GM12878 (cell line): ENCODE data around the gene CCNI. TPM values are rescaled to one million over a fixed set of nuclear protein-coding genes. Genes with fewer than 3 reads are reported as not detected.

ENCODE experiments used
- ATF2 ChIP-seq: IDR thresholded peaks from 2 replicates; pipeline ENCODE4 v1.6.1; 2012; ENCODE audit warnings: low read length, inconsistent platforms
- BCL3 ChIP-seq: IDR thresholded peaks from 2 replicates; pipeline ENCODE4 v1.6.1; 2011; ENCODE audit warnings: borderline replicate concordance, low read depth, mild to moderate bottlenecking, moderate library complexity, low read length; ENCODE audit not compliant: insufficient read depth, poor library complexity, severe bottlenecking
- BMI1 ChIP-seq: fragments of 450-650 bp; IDR thresholded peaks from 2 replicates; pipeline ENCODE4 v1.6.1; 2016; ENCODE audit warnings: mild to moderate bottlenecking, moderate library complexity, borderline replicate concordance
- CHD1 ChIP-seq: IDR thresholded peaks from 2 replicates; pipeline ENCODE4 v1.6.1; 2012; ENCODE audit warnings: low read depth, low read length, improper control_type of control experiment
- DPF2 ChIP-seq: fragments of 450-650 bp; IDR thresholded peaks from 2 replicates; pipeline ENCODE4 v1.6.1; 2017; ENCODE audit warnings: mild to moderate bottlenecking
- ELK1 ChIP-seq: IDR thresholded peaks from 2 replicates; pipeline ENCODE4 v1.6.1; 2012; ENCODE audit warnings: low read depth, low read length, improper control_type of control experiment
- ETV6 ChIP-seq, 2 experiments: fragments of 450-650 bp in 1 of 2; IDR thresholded peaks in 1 of 2; conservative IDR thresholded peaks in 1 of 2; 2 replicates each; pipeline ENCODE4 v1.6.1; 2014; ENCODE audit warnings: antibody characterized with exemption in 1 of 2, borderline replicate concordance in 1 of 2, low read depth in 1 of 2, mild to moderate bottlenecking in 1 of 2, moderate library complexity in 1 of 2
- HDGF ChIP-seq: fragments of 450-650 bp; IDR thresholded peaks from 2 replicates; pipeline ENCODE4 v1.6.1; 2016; ENCODE audit warnings: antibody characterized with exemption
- JUNB ChIP-seq: IDR thresholded peaks from 2 replicates; pipeline ENCODE4 v1.6.1; 2016; ENCODE audit warnings: antibody characterized with exemption, mild to moderate bottlenecking
- MEF2B ChIP-seq: fragments of 450-650 bp; IDR thresholded peaks from 2 replicates; pipeline ENCODE4 v1.6.1; 2018; ENCODE audit warnings: mild to moderate bottlenecking, moderate library complexity; ENCODE audit not compliant: partially characterized antibody, poor library complexity, severe bottlenecking
- MXI1 ChIP-seq: fragments of 150-350 bp; IDR thresholded peaks from 2 replicates; pipeline ENCODE4 v1.6.1; 2011; ENCODE audit warnings: low read depth, mild to moderate bottlenecking, inconsistent platforms, low read length, improper control_type of control experiment
- SMAD1 ChIP-seq: fragments of 450-650 bp; IDR thresholded peaks from 2 replicates; pipeline ENCODE4 v1.6.1; 2018; ENCODE audit warnings: mild to moderate bottlenecking, low read depth; ENCODE audit not compliant: partially characterized antibody
- SREBF1 ChIP-seq: IDR thresholded peaks from 2 replicates; pipeline ENCODE4 v1.6.1; 2012; ENCODE audit warnings: mild to moderate bottlenecking, low read length
- TARDBP ChIP-seq: IDR thresholded peaks from 2 replicates; pipeline ENCODE4 v1.6.1; 2016; ENCODE audit warnings: borderline replicate concordance
- ZBED1 ChIP-seq: IDR thresholded peaks from 2 replicates; pipeline ENCODE4 v1.6.1; 2016; ENCODE audit warnings: borderline replicate concordance
- ZNF217 ChIP-seq: fragments of 450-650 bp; IDR thresholded peaks from 2 replicates; pipeline ENCODE4 v1.6.1; 2017; ENCODE audit warnings: antibody characterized with exemption, mild to moderate bottlenecking
- ZNF24 ChIP-seq: fragments of 450-650 bp; IDR thresholded peaks from 2 replicates; pipeline ENCODE4 v1.6.1; 2017; ENCODE audit warnings: antibody characterized with exemption, mild to moderate bottlenecking
- polyA plus RNA-seq, 11 experiments: library from polyadenylated mRNA; depleted of rRNA in 4 of 11; unstranded in 6 of 11; stranded (reverse) in 5 of 11; fragments of >200 nt; fragmentation: Nextera tagmentation in 4 of 11; fragmentation: Illumina TruSeq in 1 of 11; extraction: Ambion mirVana in 4 of 11; extraction: Trizol in 1 of 11; gene quantifications; 1 replicate in 1 of 11; 2 replicates in 10 of 11; pipeline versions ENCODE4 v1.2.1 to v1.2.3, GENCODE V29; 2011 to 2016; ENCODE audit warnings: inconsistent platforms in 2 of 11, missing spikeins in 2 of 11, low read depth in 1 of 11
- total RNA-seq, 4 experiments: library from RNA; depleted of rRNA in 3 of 4; stranded (reverse); fragments of >200 nt in 3 of 4; fragmentation: Illumina TruSeq in 1 of 4; extraction: Trizol in 1 of 4; gene quantifications; 2 replicates each; pipeline versions ENCODE4 v1.2.1 to v1.2.3, GENCODE V29; 2013 to 2021
- TF ChIP-seq, protein P1 (sequence below): IDR thresholded peaks from 2 replicates; pipeline ENCODE4 v1.6.1; 2011; ENCODE audit warnings: mild to moderate bottlenecking, low read depth, low read length, moderate library complexity; ENCODE audit not compliant: insufficient replicate concordance
- TF ChIP-seq, protein P2 (sequence below): fragments of 450-650 bp; IDR thresholded peaks from 2 replicates; pipeline ENCODE4 v1.6.1; 2018; ENCODE audit warnings: mild to moderate bottlenecking, low read depth, moderate library complexity; ENCODE audit not compliant: partially characterized antibody

CCNI gene
- total and polyA plus RNA-seq, 10 of the 15 experiments (the other 5 are each of a cell fraction or from before 2014, with no cell fraction given), result 70.6 to 178 (median 105) TPM

GRCh38 chr4:77075869-77076799, at the start of gene CCNI (continued):
- TF ChIP-seq, protein P1, sequence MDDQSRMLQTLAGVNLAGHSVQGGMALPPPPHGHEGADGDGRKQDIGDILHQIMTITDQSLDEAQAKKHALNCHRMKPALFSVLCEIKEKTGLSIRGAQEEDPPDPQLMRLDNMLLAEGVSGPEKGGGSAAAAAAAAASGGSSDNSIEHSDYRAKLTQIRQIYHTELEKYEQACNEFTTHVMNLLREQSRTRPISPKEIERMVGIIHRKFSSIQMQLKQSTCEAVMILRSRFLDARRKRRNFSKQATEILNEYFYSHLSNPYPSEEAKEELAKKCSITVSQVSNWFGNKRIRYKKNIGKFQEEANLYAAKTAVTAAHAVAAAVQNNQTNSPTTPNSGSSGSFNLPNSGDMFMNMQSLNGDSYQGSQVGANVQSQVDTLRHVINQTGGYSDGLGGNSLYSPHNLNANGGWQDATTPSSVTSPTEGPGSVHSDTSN, result peak; percentile 69
- peak; percentile 92 for TF ChIP-seq TARDBP
- peak; percentile 57; the same call in 1 of the 2 replicates for TF ChIP-seq CHD1
- TF ChIP-seq ELK1, result peak; percentile 61; the same call in 1 of the 2 replicates
- TF ChIP-seq ZNF217, result peak; percentile 75; the same call in 1 of the 2 replicates
- peak; percentile 53; the same call in 1 of the 2 replicates for TF ChIP-seq ZNF24
- peak in 1 of 2 experiments; percentile 65; a peak in 1 of 4 replicates for TF ChIP-seq ETV6 (conservative IDR thresholded peaks at IDR 0.05 in 1 of 2, IDR thresholded peaks at IDR 0.05 in 1 of 2; ENCODE audit: borderline replicate concordance in 1 of 2, low read depth in 1 of 2)
- TF ChIP-seq BMI1, result peak; percentile 61
- peak; percentile 89 for TF ChIP-seq MEF2B
- TF ChIP-seq SMAD1, result peak; percentile 90
- peak; percentile 81 for TF ChIP-seq HDGF
- TF ChIP-seq, protein P2, sequence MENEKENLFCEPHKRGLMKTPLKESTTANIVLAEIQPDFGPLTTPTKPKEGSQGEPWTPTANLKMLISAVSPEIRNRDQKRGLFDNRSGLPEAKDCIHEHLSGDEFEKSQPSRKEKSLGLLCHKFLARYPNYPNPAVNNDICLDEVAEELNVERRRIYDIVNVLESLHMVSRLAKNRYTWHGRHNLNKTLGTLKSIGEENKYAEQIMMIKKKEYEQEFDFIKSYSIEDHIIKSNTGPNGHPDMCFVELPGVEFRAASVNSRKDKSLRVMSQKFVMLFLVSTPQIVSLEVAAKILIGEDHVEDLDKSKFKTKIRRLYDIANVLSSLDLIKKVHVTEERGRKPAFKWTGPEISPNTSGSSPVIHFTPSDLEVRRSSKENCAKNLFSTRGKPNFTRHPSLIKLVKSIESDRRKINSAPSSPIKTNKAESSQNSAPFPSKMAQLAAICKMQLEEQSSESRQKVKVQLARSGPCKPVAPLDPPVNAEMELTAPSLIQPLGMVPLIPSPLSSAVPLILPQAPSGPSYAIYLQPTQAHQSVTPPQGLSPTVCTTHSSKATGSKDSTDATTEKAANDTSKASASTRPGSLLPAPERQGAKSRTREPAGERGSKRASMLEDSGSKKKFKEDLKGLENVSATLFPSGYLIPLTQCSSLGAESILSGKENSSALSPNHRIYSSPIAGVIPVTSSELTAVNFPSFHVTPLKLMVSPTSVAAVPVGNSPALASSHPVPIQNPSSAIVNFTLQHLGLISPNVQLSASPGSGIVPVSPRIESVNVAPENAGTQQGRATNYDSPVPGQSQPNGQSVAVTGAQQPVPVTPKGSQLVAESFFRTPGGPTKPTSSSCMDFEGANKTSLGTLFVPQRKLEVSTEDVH, result peak; percentile 90
- peak; percentile 98 for TF ChIP-seq DPF2
- TF ChIP-seq MXI1, result peak; percentile 50; the same call in 1 of the 2 replicates
- TF ChIP-seq ZBED1, result peak; percentile 70; the same call in 1 of the 2 replicates
- TF ChIP-seq ATF2, result peak; percentile 100
- peak; percentile 80 for TF ChIP-seq JUNB
- TF ChIP-seq SREBF1, result no peak
- TF ChIP-seq BCL3, result no peak
